DOHH2 (cell line): ENCODE data around the gene ECEL1.

Experiments used
- EZH2phosphoT487 ChIP-seq: fragments of 200-600 bp; sonication (generic); IDR thresholded peaks from 2 replicates; pipeline ENCODE4 v1.6.1; 2017; ENCODE audit warnings: borderline replicate concordance, mild to moderate bottlenecking, antibody characterized with exemption, low read length, moderate library complexity, mixed read lengths
- TF ChIP-seq, protein P1 (sequence below): fragments of 200-600 bp; sonication (generic); IDR thresholded peaks from one replicate; pipeline ENCODE4 v1.5.1; 2014; ENCODE audit warnings: antibody characterized with exemption, mild to moderate bottlenecking, low read depth, low read length; ENCODE audit not compliant: poor library complexity, severe bottlenecking

DNA sequence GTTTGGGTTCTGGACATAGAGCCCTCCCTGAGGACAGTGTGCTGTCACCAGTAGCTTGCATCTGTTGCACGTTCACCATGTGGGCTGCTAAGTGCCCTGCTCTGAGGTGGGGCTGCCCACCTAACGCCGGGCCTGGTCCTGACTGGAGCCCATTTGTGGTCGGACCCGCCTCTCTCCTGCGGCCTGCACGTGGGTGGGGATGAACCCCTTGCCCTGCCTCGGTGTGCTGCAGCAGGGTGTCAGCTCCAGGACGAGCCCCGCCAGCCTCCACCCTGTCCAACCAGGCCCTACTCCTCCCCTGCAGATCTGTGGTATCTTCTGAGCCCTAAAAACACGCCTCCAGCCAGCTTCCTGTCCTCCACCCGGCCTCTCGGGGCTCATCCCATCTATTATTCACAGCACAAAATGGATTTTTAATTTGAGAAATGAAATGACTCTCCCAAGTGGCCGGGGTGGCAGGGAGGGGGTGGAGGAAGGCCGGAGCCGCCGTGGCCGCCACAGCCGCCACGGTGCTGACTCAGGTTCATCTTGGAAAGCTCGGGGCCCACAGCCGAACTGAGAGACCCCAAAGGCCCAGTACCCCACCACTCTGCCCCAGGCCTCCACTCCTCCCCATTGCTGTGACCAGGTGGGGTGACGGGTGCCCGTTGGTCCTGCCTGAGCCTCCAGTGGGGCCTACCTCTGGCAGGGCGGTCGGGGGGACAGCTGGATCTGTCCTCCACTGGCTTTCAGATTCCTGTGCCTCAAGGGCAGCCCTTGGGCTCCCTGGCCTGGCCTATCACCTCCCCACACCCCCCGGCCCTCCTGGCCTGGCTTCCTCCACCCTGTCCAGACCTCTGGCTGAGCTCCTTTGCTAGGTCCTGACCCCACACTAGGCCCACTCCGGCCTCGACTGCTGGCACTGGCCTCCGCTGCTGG, 2.8 kb upstream of the ECEL1 start:
- TF ChIP-seq, protein P1, sequence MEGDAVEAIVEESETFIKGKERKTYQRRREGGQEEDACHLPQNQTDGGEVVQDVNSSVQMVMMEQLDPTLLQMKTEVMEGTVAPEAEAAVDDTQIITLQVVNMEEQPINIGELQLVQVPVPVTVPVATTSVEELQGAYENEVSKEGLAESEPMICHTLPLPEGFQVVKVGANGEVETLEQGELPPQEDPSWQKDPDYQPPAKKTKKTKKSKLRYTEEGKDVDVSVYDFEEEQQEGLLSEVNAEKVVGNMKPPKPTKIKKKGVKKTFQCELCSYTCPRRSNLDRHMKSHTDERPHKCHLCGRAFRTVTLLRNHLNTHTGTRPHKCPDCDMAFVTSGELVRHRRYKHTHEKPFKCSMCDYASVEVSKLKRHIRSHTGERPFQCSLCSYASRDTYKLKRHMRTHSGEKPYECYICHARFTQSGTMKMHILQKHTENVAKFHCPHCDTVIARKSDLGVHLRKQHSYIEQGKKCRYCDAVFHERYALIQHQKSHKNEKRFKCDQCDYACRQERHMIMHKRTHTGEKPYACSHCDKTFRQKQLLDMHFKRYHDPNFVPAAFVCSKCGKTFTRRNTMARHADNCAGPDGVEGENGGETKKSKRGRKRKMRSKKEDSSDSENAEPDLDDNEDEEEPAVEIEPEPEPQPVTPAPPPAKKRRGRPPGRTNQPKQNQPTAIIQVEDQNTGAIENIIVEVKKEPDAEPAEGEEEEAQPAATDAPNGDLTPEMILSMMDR = no peak
- no peak for TF ChIP-seq EZH2phosphoT487
